K562 (cell line): ENCODE data around the gene ARFGEF2. TPM values are rescaled to one million over a fixed set of nuclear protein-coding genes. Genes with fewer than 3 reads are reported as not detected.

ENCODE experiments used
- ATAC-seq: fragments of 200-7000 bp; cut with Tn5 transposase; 3 replicates; pipeline ENCODE4 v1.9.1; 2020; ENCODE audit warnings: moderate library complexity
- BruUV-seq: library from RNA; stranded (reverse); fragments of 400-500 nt; replicated peaks from 2 replicates; lab custom pipeline; 2021; lab: Mats Ljungman, UMichigan
- CTCF ChIA-PET: fragments of 300-600 bp; formaldehyde crosslinking; extraction: SDS; loops from one replicate; lab custom pipeline; 2021; ENCODE audit warnings: low intra/inter-chr PET ratio; lab: Yijun Ruan, JAX
- POLR2A ChIA-PET: fragments of 300-600, 350-650 bp; sonication (Branson Sonifier 250); formaldehyde crosslinking; extraction: SDS; loops from one replicate; lab custom pipeline; 2021; ENCODE audit warnings: antibody characterized with exemption, inconsistent platforms; lab: Yijun Ruan, JAX
- DNase-seq, 4 experiments: peaks; one replicate each; pipeline versions ENCODE4 v3.0.0 to v3.0.0-alpha.2; 2011 to 2018; ENCODE audit warnings: low spot score in 3 of 4, mixed read lengths in 3 of 4; ENCODE audit errors: extremely low read depth in 1 of 4
- FAIRE-seq: peaks from 2 replicates; lab custom pipeline; 2011; peaks lifted over from hg19 to GRCh38; lab: Jason Lieb, UNC
- H2AFZ ChIP-seq: 2 replicates; pipeline ENCODE4 v1.6.0; 2011; ENCODE audit warnings: low read depth, low read length, control low read depth, inconsistent platforms
- H3K27ac ChIP-seq: fragments of 200-600 bp; 3 replicates; pipeline ENCODE4 v1.8.0; 2011; ENCODE audit warnings: low read depth, mild to moderate bottlenecking, control low read depth, inconsistent platforms, low read length, moderate library complexity, mixed read lengths; ENCODE audit errors: extremely low read depth
- H3K27me3 ChIP-seq, 2 experiments: fragments of 300-600 bp in 1 of 2; 2 replicates in 1 of 2; 3 replicates in 1 of 2; pipeline versions ENCODE4 v1.6.0 to v1.8.0; 2011; ENCODE audit warnings: inconsistent platforms in 2 of 2, low read length in 2 of 2, mild to moderate bottlenecking in 1 of 2, mixed read lengths in 1 of 2, moderate library complexity in 1 of 2; ENCODE audit not compliant: control insufficient read depth in 2 of 2, insufficient read depth in 2 of 2
- H3K36me3 ChIP-seq: fragments of 300-600 bp; 3 replicates; pipeline ENCODE4 v1.8.0; 2011; ENCODE audit warnings: mild to moderate bottlenecking, low read length, inconsistent platforms; ENCODE audit not compliant: control insufficient read depth, insufficient read depth
- H3K4me1 ChIP-seq, 2 experiments: fragments of 200-600 bp in 1 of 2; replicated peaks in 1 of 2; 2 replicates in 1 of 2; 3 replicates in 1 of 2; pipeline versions ENCODE4 v1.5.1 to v1.8.0; 2011; ENCODE audit warnings: inconsistent platforms in 2 of 2, low read length in 2 of 2, mild to moderate bottlenecking in 1 of 2, mixed read lengths in 1 of 2, moderate library complexity in 1 of 2; ENCODE audit not compliant: control insufficient read depth in 2 of 2, insufficient read depth in 2 of 2
- H3K4me2 ChIP-seq: 2 replicates; pipeline ENCODE4 v1.6.1; 2011; ENCODE audit warnings: low read length, control low read depth, inconsistent platforms, mixed read lengths; ENCODE audit not compliant: insufficient read depth
- H3K4me3 ChIP-seq: fragments of 200-600 bp; sonication (generic), shearing (Covaris generic); 2 replicates; pipeline ENCODE4 v1.5.1; 2016; ENCODE audit warnings: control low read depth, inconsistent platforms
- H3K79me2 ChIP-seq: fragments of 200-600 bp; 3 replicates; pipeline ENCODE4 v1.8.0; 2011; ENCODE audit warnings: low read length, inconsistent platforms; ENCODE audit not compliant: control insufficient read depth, insufficient read depth
- H3K9ac ChIP-seq, 2 experiments: 2 replicates each; pipeline versions ENCODE4 v1.6.0 to v1.6.1; 2011; ENCODE audit warnings: low read depth in 2 of 2, low read length in 2 of 2, control low read depth in 1 of 2, inconsistent platforms in 1 of 2, mild to moderate bottlenecking in 1 of 2, mixed read lengths in 1 of 2; ENCODE audit not compliant: insufficient read depth in 1 of 2
- H3K9me1 ChIP-seq: one replicate; pipeline ENCODE4 v1.6.0; 2011; ENCODE audit warnings: inconsistent platforms, mild to moderate bottlenecking, low read length, moderate library complexity; ENCODE audit not compliant: control insufficient read depth, insufficient read depth
- H3K9me3 ChIP-seq: replicated peaks from 2 replicates; pipeline ENCODE4 v1.5.1; 2011; ENCODE audit warnings: low read depth, low read length, inconsistent platforms; ENCODE audit not compliant: control insufficient read depth, insufficient read depth
- H4K20me1 ChIP-seq: replicated peaks from 2 replicates; pipeline ENCODE4 v1.6.1; 2011; ENCODE audit warnings: low read length, inconsistent platforms, mixed read lengths; ENCODE audit not compliant: control insufficient read depth, insufficient read depth
- BRF1 ChIP-seq: IDR thresholded peaks from 3 replicates; pipeline ENCODE4 v1.6.1; 2011; ENCODE audit warnings: borderline replicate concordance, mild to moderate bottlenecking; ENCODE audit not compliant: insufficient read length; ENCODE audit errors: extremely low read depth
- CHD2 ChIP-seq: IDR thresholded peaks from 2 replicates; pipeline ENCODE4 v1.6.1; 2011; ENCODE audit warnings: low read depth, low read length
- CTBP1 ChIP-seq: fragments of 450-650 bp; IDR thresholded peaks from 2 replicates; pipeline ENCODE4 v1.6.1; 2016; ENCODE audit warnings: borderline replicate concordance
- ETV6 ChIP-seq, 3 experiments: fragments of 150-350 bp in 1 of 3; sonication (generic) in 1 of 3; formaldehyde crosslinking in 1 of 3; IDR thresholded peaks; 2 replicates each; pipeline versions ENCODE4 v1.6.1 to v1.8.0; 2014 to 2022; ENCODE audit warnings: borderline replicate concordance in 2 of 3, low read depth in 2 of 3, antibody characterized with exemption in 1 of 3, low read length in 1 of 3, mild to moderate bottlenecking in 1 of 3, missing genetic modification reagents in 1 of 3
- RUNX1 ChIP-seq: sonication (generic); IDR thresholded peaks from 2 replicates; pipeline ENCODE4 v1.6.1; 2016; ENCODE audit warnings: antibody characterized with exemption, low read depth
- THRAP3 ChIP-seq: fragments of 450-650 bp; IDR thresholded peaks from 2 replicates; pipeline ENCODE4 v1.6.1; 2016; ENCODE audit warnings: mild to moderate bottlenecking, inconsistent platforms, borderline replicate concordance
- WGBS: fragments of 100-300 bp; shearing (Covaris generic); methylation state at CpG from one replicate; pipeline ENCODE4 v1.1.6; 2016; ENCODE audit warnings: low coverage, mixed read lengths; ENCODE audit not compliant: insufficient coverage; ENCODE audit errors: missing lambda C conversion rate; 5-methylcytosine and 5-hydroxymethylcytosine counted together
- in situ Hi-C: fragments of 300-500 bp; cut with MboI; formaldehyde crosslinking; loops from 4 replicates; pipeline ENCODE4 v1.15.0; 2018; ENCODE audit warnings: inconsistent platforms, mixed read lengths
- intact Hi-C: fragments of 100-400 bp; cut with micrococcal nuclease; formaldehyde crosslinking; loops from 2 replicates; pipeline ENCODE4 v1.14.2; 2022
- polyA plus RNA-seq, 8 experiments: library from polyadenylated mRNA; depleted of rRNA in 4 of 8; stranded (reverse) in 5 of 8; unstranded in 3 of 8; fragments of >200 nt; fragmentation: Nextera tagmentation in 2 of 8; fragmentation: Illumina TruSeq in 1 of 8; extraction: Ambion mirVana in 2 of 8; extraction: Trizol in 1 of 8; gene quantifications; 2 replicates each; pipeline versions ENCODE4 v1.2.1 to v1.2.3, GENCODE V29; 2011 to 2014; ENCODE audit warnings: inconsistent platforms in 1 of 8, missing spikeins in 1 of 8
- total RNA-seq, 7 experiments: library from RNA; depleted of rRNA in 6 of 7; stranded (reverse); fragments of >200 nt in 6 of 7; fragmentation: Illumina TruSeq in 2 of 7; extraction: Trizol in 2 of 7; gene quantifications; 2 replicates each; pipeline versions ENCODE4 v1.2.1 to v1.2.3, GENCODE V29; 2011 to 2021; ENCODE audit warnings: low replicate concordance in 1 of 7
- TF ChIP-seq, protein P1 (sequence below): fragments of 450-650 bp; IDR thresholded peaks from 2 replicates; pipeline ENCODE4 v1.6.1; 2016; ENCODE audit warnings: missing biosample characterization, missing genetic modification characterization
- TF ChIP-seq, protein P2 (sequence below): fragments of 250-450 bp; sonication (Bioruptor Pico); IDR thresholded peaks from 2 replicates; pipeline ENCODE4 v1.9.0; 2021; ENCODE audit warnings: mild to moderate bottlenecking
- TF ChIP-seq, protein P3 (sequence below), 2 experiments: fragments of 450-650 bp; IDR thresholded peaks; 2 replicates each; pipeline ENCODE4 v1.6.1; 2018; ENCODE audit warnings: mild to moderate bottlenecking in 2 of 2, low read depth in 1 of 2; ENCODE audit not compliant: partially characterized antibody in 2 of 2

The ARFGEF2 gene
- total and polyA plus RNA-seq, 9 of the 15 experiments (the other 6 are each of a cell fraction or from before 2014, with no cell fraction given) = 4.2 to 18.8 (median 13.7) TPM

DNA sequence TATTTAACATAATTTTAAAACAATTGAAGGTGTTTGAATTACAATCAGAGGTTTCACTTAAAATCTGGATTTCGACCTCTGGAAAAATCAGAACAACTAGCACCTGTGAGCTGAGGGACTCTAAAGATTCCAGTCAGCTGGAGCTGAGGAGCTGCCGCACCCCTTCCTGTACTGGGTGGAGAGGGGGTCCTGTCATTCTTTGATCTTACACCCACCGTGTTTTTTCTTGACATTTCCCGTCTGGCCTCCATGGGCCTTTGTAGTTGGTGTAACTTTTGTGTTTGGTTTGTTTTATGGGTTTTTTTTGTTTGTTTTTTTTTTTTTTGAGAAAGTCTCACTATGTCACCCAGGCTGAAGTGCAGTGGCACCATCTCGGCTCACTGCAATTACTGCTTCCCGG is 17.2 kb downstream of the ARFGEF2 start:
- H3K4me1 ChIP-seq = no peaks in the 10 kb centered on the region
- no peak overlapping the region for H2AFZ ChIP-seq
- BruUV-seq = no TSS peak
- no peaks in the 10 kb centered on the region for H3K27me3 ChIP-seq
- ChIA-PET CTCF (interaction anchor here (0.6 kb wide), 1 partner anchor 503 kb away, joined by 4 read pairs; no protein-coding TSS in a partner anchor), POLR2A (interaction anchor here (0.7 to 0.8 kb wide), 2 partner anchors 11 to 16 kb away, joined by 3 read pairs; no protein-coding TSS in a partner anchor)
- ATAC-seq (no peak), DNase-seq (no peak), FAIRE-seq (no peak)
- peaks cover 7% of the 10 kb centered on the region; the same call in 1 of the 2 replicates for H4K20me1 ChIP-seq
- no peaks in the 10 kb centered on the region for H3K9me1 ChIP-seq
- H3K4me3 ChIP-seq = no peak overlapping the region
- H3K9ac ChIP-seq = no peak overlapping the region
- in situ Hi-C loops = no loop called here
- peaks cover 28% of the 10 kb centered on the region for H3K36me3 ChIP-seq
- no peak overlapping the region for H3K4me2 ChIP-seq
- 88% methylated on average over 6 of the region's 6 CpGs for WGBS
- TF ChIP-seq BRF1 = no peak
- no peak for TF ChIP-seq RUNX1
- TF ChIP-seq, protein P1, sequence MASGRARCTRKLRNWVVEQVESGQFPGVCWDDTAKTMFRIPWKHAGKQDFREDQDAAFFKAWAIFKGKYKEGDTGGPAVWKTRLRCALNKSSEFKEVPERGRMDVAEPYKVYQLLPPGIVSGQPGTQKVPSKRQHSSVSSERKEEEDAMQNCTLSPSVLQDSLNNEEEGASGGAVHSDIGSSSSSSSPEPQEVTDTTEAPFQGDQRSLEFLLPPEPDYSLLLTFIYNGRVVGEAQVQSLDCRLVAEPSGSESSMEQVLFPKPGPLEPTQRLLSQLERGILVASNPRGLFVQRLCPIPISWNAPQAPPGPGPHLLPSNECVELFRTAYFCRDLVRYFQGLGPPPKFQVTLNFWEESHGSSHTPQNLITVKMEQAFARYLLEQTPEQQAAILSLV (tag) = no peak
- TF ChIP-seq THRAP3 = no peak
- TF ChIP-seq, protein P2, sequence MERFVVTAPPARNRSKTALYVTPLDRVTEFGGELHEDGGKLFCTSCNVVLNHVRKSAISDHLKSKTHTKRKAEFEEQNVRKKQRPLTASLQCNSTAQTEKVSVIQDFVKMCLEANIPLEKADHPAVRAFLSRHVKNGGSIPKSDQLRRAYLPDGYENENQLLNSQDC = no peak
- TF ChIP-seq, protein P3, sequence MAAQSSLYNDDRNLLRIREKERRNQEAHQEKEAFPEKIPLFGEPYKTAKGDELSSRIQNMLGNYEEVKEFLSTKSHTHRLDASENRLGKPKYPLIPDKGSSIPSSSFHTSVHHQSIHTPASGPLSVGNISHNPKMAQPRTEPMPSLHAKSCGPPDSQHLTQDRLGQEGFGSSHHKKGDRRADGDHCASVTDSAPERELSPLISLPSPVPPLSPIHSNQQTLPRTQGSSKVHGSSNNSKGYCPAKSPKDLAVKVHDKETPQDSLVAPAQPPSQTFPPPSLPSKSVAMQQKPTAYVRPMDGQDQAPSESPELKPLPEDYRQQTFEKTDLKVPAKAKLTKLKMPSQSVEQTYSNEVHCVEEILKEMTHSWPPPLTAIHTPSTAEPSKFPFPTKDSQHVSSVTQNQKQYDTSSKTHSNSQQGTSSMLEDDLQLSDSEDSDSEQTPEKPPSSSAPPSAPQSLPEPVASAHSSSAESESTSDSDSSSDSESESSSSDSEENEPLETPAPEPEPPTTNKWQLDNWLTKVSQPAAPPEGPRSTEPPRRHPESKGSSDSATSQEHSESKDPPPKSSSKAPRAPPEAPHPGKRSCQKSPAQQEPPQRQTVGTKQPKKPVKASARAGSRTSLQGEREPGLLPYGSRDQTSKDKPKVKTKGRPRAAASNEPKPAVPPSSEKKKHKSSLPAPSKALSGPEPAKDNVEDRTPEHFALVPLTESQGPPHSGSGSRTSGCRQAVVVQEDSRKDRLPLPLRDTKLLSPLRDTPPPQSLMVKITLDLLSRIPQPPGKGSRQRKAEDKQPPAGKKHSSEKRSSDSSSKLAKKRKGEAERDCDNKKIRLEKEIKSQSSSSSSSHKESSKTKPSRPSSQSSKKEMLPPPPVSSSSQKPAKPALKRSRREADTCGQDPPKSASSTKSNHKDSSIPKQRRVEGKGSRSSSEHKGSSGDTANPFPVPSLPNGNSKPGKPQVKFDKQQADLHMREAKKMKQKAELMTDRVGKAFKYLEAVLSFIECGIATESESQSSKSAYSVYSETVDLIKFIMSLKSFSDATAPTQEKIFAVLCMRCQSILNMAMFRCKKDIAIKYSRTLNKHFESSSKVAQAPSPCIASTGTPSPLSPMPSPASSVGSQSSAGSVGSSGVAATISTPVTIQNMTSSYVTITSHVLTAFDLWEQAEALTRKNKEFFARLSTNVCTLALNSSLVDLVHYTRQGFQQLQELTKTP (IDR thresholded peaks at IDR 0.05; ENCODE audit: low read depth in 1 of 2, partially characterized antibody in 2 of 2) = no peak
- TF ChIP-seq ETV6 (IDR thresholded peaks at IDR 0.05; ENCODE audit: borderline replicate concordance in 1 of 2, low read depth in 2 of 2, low read length in 1 of 2) = no peak
- no peak for TF ChIP-seq ETV6 (CRISPR knock-in tag; IDR thresholded peaks at IDR 0.05; ENCODE audit: borderline replicate concordance)
- no peak for TF ChIP-seq CTBP1
- no peak for TF ChIP-seq CHD2
- TF ChIP-seq, all 486 proteins: peak for 0
- Histone ChIP-seq H3K79me2 (peaks cover 20% of the 10 kb centered on the region; the same call in 2 of the 3 replicates), H3K27ac (no peak overlapping the region), H3K9me3 (no peaks in the 10 kb centered on the region)
- intact Hi-C loops = no loop called here
